Loucy (cell line): Measurements from ENCODE around the gene ALKBH1.

Experiments used
- EZH2phosphoT487 ChIP-seq: fragments of 200-600 bp; IDR thresholded peaks from 2 replicates; pipeline ENCODE4 v1.6.1; 2018; ENCODE audit warnings: antibody characterized with exemption, mild to moderate bottlenecking, moderate library complexity, borderline replicate concordance
- TF ChIP-seq, protein P1 (sequence below): fragments of 200-600 bp; sonication (generic); conservative IDR thresholded peaks from 2 replicates; pipeline ENCODE4 v1.5.1; 2014; ENCODE audit warnings: mild to moderate bottlenecking, antibody characterized with exemption, low read length

DNA sequence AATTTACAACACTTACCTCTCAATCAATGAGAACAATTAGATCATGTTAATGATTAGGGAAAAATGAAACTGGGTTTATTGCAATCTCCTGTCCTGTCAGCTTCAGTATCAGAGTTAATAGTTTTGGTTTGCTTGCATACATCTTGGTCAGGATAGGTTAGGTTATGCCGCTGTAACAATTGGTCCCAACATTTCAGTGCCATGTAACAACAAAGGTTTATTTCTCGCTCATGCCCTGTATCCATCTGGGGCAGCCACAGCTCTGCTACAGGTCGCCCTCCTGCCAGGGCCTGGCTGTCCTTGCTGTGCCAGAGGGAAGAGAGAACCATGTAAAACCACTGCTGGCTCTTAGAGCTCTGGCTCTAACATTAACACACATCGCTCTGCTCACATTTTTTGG, 60.9 kb downstream of the ALKBH1 start:
- TF ChIP-seq, protein P1, sequence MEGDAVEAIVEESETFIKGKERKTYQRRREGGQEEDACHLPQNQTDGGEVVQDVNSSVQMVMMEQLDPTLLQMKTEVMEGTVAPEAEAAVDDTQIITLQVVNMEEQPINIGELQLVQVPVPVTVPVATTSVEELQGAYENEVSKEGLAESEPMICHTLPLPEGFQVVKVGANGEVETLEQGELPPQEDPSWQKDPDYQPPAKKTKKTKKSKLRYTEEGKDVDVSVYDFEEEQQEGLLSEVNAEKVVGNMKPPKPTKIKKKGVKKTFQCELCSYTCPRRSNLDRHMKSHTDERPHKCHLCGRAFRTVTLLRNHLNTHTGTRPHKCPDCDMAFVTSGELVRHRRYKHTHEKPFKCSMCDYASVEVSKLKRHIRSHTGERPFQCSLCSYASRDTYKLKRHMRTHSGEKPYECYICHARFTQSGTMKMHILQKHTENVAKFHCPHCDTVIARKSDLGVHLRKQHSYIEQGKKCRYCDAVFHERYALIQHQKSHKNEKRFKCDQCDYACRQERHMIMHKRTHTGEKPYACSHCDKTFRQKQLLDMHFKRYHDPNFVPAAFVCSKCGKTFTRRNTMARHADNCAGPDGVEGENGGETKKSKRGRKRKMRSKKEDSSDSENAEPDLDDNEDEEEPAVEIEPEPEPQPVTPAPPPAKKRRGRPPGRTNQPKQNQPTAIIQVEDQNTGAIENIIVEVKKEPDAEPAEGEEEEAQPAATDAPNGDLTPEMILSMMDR: no peak
- TF ChIP-seq EZH2phosphoT487: no peak
